GM23338 (cell line): ENCODE measurements around the gene GFAP. TPM values are rescaled to one million over a fixed set of nuclear protein-coding genes. Genes with fewer than 3 reads are reported as not detected.

ENCODE experiments used
- ATAC-seq: fragments of 200-7000 bp; cut with Tn5 transposase; 3 replicates; pipeline ENCODE4 v1.9.1; 2020
- DNase-seq: peaks from one replicate; pipeline ENCODE4 v3.0.0-alpha.2; 2015; ENCODE audit warnings: low spot score
- H2AFZ ChIP-seq: fragments of 200-600 bp; sonication (generic); 2 replicates; pipeline ENCODE4 v1.8.0; 2016; ENCODE audit warnings: antibody characterized with exemption, mild to moderate bottlenecking, moderate library complexity
- H3F3A ChIP-seq: fragments of 200-600 bp; sonication (generic); replicated peaks from 2 replicates; pipeline ENCODE4 v1.8.0; 2017; ENCODE audit warnings: antibody characterized with exemption, mixed run types, low read depth
- H3K27ac ChIP-seq: fragments of 200-600 bp; sonication (generic); 2 replicates; pipeline ENCODE4 v1.6.1; 2016; ENCODE audit warnings: low read depth
- H3K27me3 ChIP-seq: fragments of 200-600 bp; sonication (generic); 2 replicates; pipeline ENCODE4 v1.8.0; 2016; ENCODE audit warnings: mild to moderate bottlenecking, mixed run types, moderate library complexity; ENCODE audit not compliant: insufficient read depth
- H3K36me3 ChIP-seq: fragments of 200-600 bp; sonication (generic); 2 replicates; pipeline ENCODE4 v1.8.0; 2016; ENCODE audit warnings: mild to moderate bottlenecking; ENCODE audit not compliant: insufficient read depth
- H3K4me1 ChIP-seq: fragments of 200-600 bp; sonication (generic); 2 replicates; pipeline ENCODE4 v1.8.0; 2016; ENCODE audit warnings: mild to moderate bottlenecking, moderate library complexity; ENCODE audit not compliant: insufficient read depth
- H3K4me2 ChIP-seq: fragments of 200-600 bp; sonication (generic); 2 replicates; pipeline ENCODE4 v1.7.1; 2017; ENCODE audit warnings: mixed run types
- H3K4me3 ChIP-seq: fragments of 200-600 bp; sonication (generic); 2 replicates; pipeline ENCODE4 v1.6.1; 2016; ENCODE audit warnings: mixed run types
- H3K79me2 ChIP-seq: fragments of 200-600 bp; sonication (generic); replicated peaks from 2 replicates; pipeline ENCODE4 v1.8.0; 2017; ENCODE audit warnings: mild to moderate bottlenecking; ENCODE audit not compliant: insufficient read depth
- H3K9me2 ChIP-seq: fragments of 200-600 bp; sonication (generic); 2 replicates; pipeline ENCODE4 v1.8.0; 2017; ENCODE audit not compliant: insufficient read depth
- H4K20me1 ChIP-seq: fragments of 200-600 bp; sonication (generic); replicated peaks from 2 replicates; pipeline ENCODE4 v1.8.0; 2017; ENCODE audit warnings: mild to moderate bottlenecking; ENCODE audit not compliant: insufficient read depth
- H3K27ac Mint-ChIP-seq: 2 replicates; pipeline ENCODE4 v1.8.0; 2020; ENCODE audit warnings: inconsistent platforms, mild to moderate bottlenecking, moderate library complexity, mixed read lengths
- H3K27me3 Mint-ChIP-seq: 3 replicates; pipeline ENCODE4 v1.8.0; 2022; ENCODE audit warnings: low read depth, mild to moderate bottlenecking, moderate library complexity, mixed read lengths, inconsistent platforms; ENCODE audit not compliant: insufficient read depth, poor library complexity
- H3K36me3 Mint-ChIP-seq: 3 replicates; pipeline ENCODE4 v1.8.0; 2021; ENCODE audit warnings: low read depth, mild to moderate bottlenecking, inconsistent platforms, moderate library complexity, mixed read lengths
- H3K4me1 Mint-ChIP-seq: 3 replicates; pipeline ENCODE4 v1.8.0; 2020; ENCODE audit warnings: mild to moderate bottlenecking, inconsistent platforms, mixed read lengths
- H3K4me3 Mint-ChIP-seq: 3 replicates; pipeline ENCODE4 v1.8.0; 2021; ENCODE audit warnings: moderate library complexity, mild to moderate bottlenecking, inconsistent platforms, mixed read lengths
- H3K9me3 Mint-ChIP-seq: 3 replicates; pipeline ENCODE4 v1.8.0; 2020; ENCODE audit warnings: moderate library complexity, mild to moderate bottlenecking, inconsistent platforms, mixed read lengths
- CTCF ChIP-seq, 2 experiments: fragments of 200-600 bp in 1 of 2; sonication (generic) in 1 of 2; conservative IDR thresholded peaks; 2 replicates each; pipeline versions ENCODE4 v1.5.1 to v1.6.1; 2016 to 2017; ENCODE audit warnings: antibody characterized with exemption in 2 of 2, low read depth in 2 of 2, mild to moderate bottlenecking in 2 of 2, moderate library complexity in 1 of 2
- ETS1 ChIP-seq: IDR thresholded peaks from 2 replicates; pipeline ENCODE4 v1.6.1; 2016; ENCODE audit warnings: antibody characterized with exemption
- EZH2 ChIP-seq: fragments of 200-600 bp; sonication (generic); IDR thresholded peaks from one replicate; pipeline ENCODE4 v1.8.0; 2017; ENCODE audit warnings: antibody characterized with exemption, mild to moderate bottlenecking, low read depth; ENCODE audit not compliant: unreplicated experiment
- EZH2phosphoT487 ChIP-seq: fragments of 200-600 bp; sonication (generic); IDR thresholded peaks from one replicate; pipeline ENCODE4 v1.8.1; 2018; ENCODE audit warnings: antibody characterized with exemption; ENCODE audit not compliant: unreplicated experiment
- JUNB ChIP-seq: IDR thresholded peaks from one replicate; pipeline ENCODE4 v1.6.1; 2016; ENCODE audit warnings: antibody characterized with exemption; ENCODE audit not compliant: unreplicated experiment
- POLR2AphosphoS5 ChIP-seq: IDR thresholded peaks from 2 replicates; pipeline ENCODE4 v1.6.1; 2016; ENCODE audit warnings: antibody characterized with exemption, low read depth
- REST ChIP-seq: IDR thresholded peaks from one replicate; pipeline ENCODE4 v1.6.1; 2018; ENCODE audit warnings: antibody characterized with exemption; ENCODE audit not compliant: unreplicated experiment
- STAT1 ChIP-seq: IDR thresholded peaks from one replicate; pipeline ENCODE4 v1.6.1; 2016; ENCODE audit warnings: antibody characterized with exemption; ENCODE audit not compliant: unreplicated experiment
- ZNF114 ChIP-seq: fragments of 250-450 bp; sonication (Bioruptor Pico); IDR thresholded peaks from 2 replicates; pipeline ENCODE4 v1.5.0; 2020; ENCODE audit warnings: mild to moderate bottlenecking, moderate library complexity
- ZNF331 ChIP-seq: fragments of 250-450 bp; sonication (Bioruptor Pico); IDR thresholded peaks from 2 replicates; pipeline ENCODE4 v1.5.0; 2020; ENCODE audit warnings: low read depth, mild to moderate bottlenecking, moderate library complexity
- polyA plus RNA-seq: library from polyadenylated mRNA; unstranded; fragments of >200 nt; fragmentation: Nextera tagmentation; extraction: Ambion mirVana; gene quantifications from 2 replicates; pipeline ENCODE4 v1.2.1, GENCODE V29; 2016
- total RNA-seq: library from RNA; depleted of rRNA; stranded (reverse); fragments of >200 nt; shearing (Covaris generic); gene quantifications from 2 replicates; pipeline ENCODE4 v1.2.3, GENCODE V29; 2014

GFAP gene
- total and polyA plus RNA-seq, 2 experiments from 2014 or later: 0.15 to 5.1 TPM

GRCh38 chr17:44908761-44909326 is 6.5 kb downstream of the GFAP start:
- peaks cover 17% of the 10 kb centered on the region for H3K27me3 ChIP-seq
- no peaks in the 10 kb centered on the region for H3K9me2 ChIP-seq
- no peak overlapping the region for H3K4me2 ChIP-seq
- no peaks in the 10 kb centered on the region for H4K20me1 ChIP-seq
- no peak for TF ChIP-seq POLR2AphosphoS5
- TF ChIP-seq JUNB: no peak
- TF ChIP-seq STAT1: no peak
- TF ChIP-seq ZNF114 (CRISPR knock-in tag): no peak
- no peak for TF ChIP-seq EZH2
- no peak for DNase-seq
- Mint-ChIP-seq H3K9me3 (no peaks in the 10 kb centered on the region), H3K4me3 (no peak overlapping the region), H3K27ac (no peak overlapping the region), H3K4me1 (peaks cover 19% of the 10 kb centered on the region), H3K36me3 (no peaks in the 10 kb centered on the region; the same call in 2 of the 3 replicates), H3K27me3 (peaks cover 28% of the 10 kb centered on the region)
- H3K27ac ChIP-seq: no peak overlapping the region
- no peaks in the 10 kb centered on the region for H3K79me2 ChIP-seq
- H2AFZ ChIP-seq: no peak overlapping the region
- ATAC-seq: no peak
- no peaks in the 10 kb centered on the region for H3K36me3 ChIP-seq
- H3K4me3 ChIP-seq: no peak overlapping the region
- H3K4me1 ChIP-seq: no peaks in the 10 kb centered on the region; the same call in none of the 2 replicates
- peaks cover 10% of the 10 kb centered on the region; the same call in 1 of the 2 replicates for H3F3A ChIP-seq

GRCh38 chr17:44907729-44908470 is 7.4 kb downstream of the GFAP start:
- Histone ChIP-seq H3K4me3 (no peak overlapping the region), H3F3A (peaks cover 10% of the 10 kb centered on the region; the same call in 1 of the 2 replicates), H3K4me2 (no peak overlapping the region), H2AFZ (no peak overlapping the region), H3K79me2 (no peaks in the 10 kb centered on the region), H4K20me1 (no peaks in the 10 kb centered on the region), H3K9me2 (no peaks in the 10 kb centered on the region), H3K27ac (no peak overlapping the region), H3K36me3 (no peaks in the 10 kb centered on the region), H3K27me3 (peaks cover 15% of the 10 kb centered on the region), H3K4me1 (no peaks in the 10 kb centered on the region; the same call in none of the 2 replicates)
- H3K36me3 Mint-ChIP-seq: no peaks in the 10 kb centered on the region
- H3K27me3 Mint-ChIP-seq: peaks cover 28% of the 10 kb centered on the region
- peaks cover 19% of the 10 kb centered on the region for H3K4me1 Mint-ChIP-seq
- ATAC-seq (no peak), DNase-seq (no peak)
- H3K27ac Mint-ChIP-seq: no peak overlapping the region
- H3K4me3 Mint-ChIP-seq: no peak overlapping the region
- H3K9me3 Mint-ChIP-seq: no peaks in the 10 kb centered on the region
- TF ChIP-seq CTCF (conservative IDR thresholded peaks at IDR 0.05; ENCODE audit: low read depth in 2 of 2) (no peak), ZNF331 (CRISPR knock-in tag) (no peak), JUNB (no peak), REST (no peak), EZH2phosphoT487 (no peak), ZNF114 (CRISPR knock-in tag) (no peak), ETS1 (no peak), EZH2 (no peak), POLR2AphosphoS5 (no peak)
